ENCODE results near the gene ZNF865.
A peak's percentile ranks its signal among the peaks of the same experiment; 100 is the strongest.

The ZNF865 gene

GRCh38 chr19:55588738-55589137, 16.7 kb upstream of the ZNF865 start:
- no peak for DNase-seq

GRCh38 chr19:55590109-55590508, 15.3 kb upstream of the ZNF865 start:
- no peak for DNase-seq

- no peak for DNase-seq
These were observed 14.8 kb upstream of the ZNF865 start for GRCh38 chr19:55590617-55591016.

GRCh38 chr19:55591555-55591954, 13.9 kb upstream of the ZNF865 start:
- DNase-seq: no peak

- DNase-seq: no peak
These were observed 12.9 kb upstream of the ZNF865 start for GRCh38 chr19:55592391-55593090.

GRCh38 chr19:55593096-55593772, 12.2 kb upstream of the ZNF865 start:
- no peak for DNase-seq

GRCh38 chr19:55594996-55595545, 10.4 kb upstream of the ZNF865 start:
- DNase-seq: no peak

GRCh38 chr19:55596304-55596703, 9.1 kb upstream of the ZNF865 start:
- DNase-seq: no peak

GRCh38 chr19:55597501-55597921, 7.9 kb upstream of the ZNF865 start:
- DNase-seq: no peak

GRCh38 chr19:55598034-55598433, 7.4 kb upstream of the ZNF865 start:
- DNase-seq: no peak

- DNase-seq: peak; percentile 95
These were observed 6.6 kb upstream of the ZNF865 start for GRCh38 chr19:55598719-55599467.

GRCh38 chr19:55599468-55599841, 6.0 kb upstream of the ZNF865 start, which contains the start of gene FIZ1:
Gene FIZ1, minus strand, starts transcription at chr19:55599517. Its CDS starts 1,652 bp downstream, at chr19:55597865.
- DNase-seq: peak; percentile 98

- peak; percentile 91 for DNase-seq
These were observed 5.4 kb upstream of the ZNF865 start, which contains the start of gene ZNF524 for GRCh38 chr19:55599842-55600661. Gene ZNF524, plus strand, starts transcription at chr19:55600288. Its CDS starts 1,825 bp downstream, at chr19:55602113.

GRCh38 chr19:55600662-55601028, 4.8 kb upstream of the ZNF865 start:
- DNase-seq: no peak

- no peak for DNase-seq
These were observed 4.4 kb upstream of the ZNF865 start for GRCh38 chr19:55601084-55601483.

GRCh38 chr19:55602104-55603001, 3.1 kb upstream of the ZNF865 start:
- no peak for DNase-seq

GRCh38 chr19:55603115-55603514, 2.3 kb upstream of the ZNF865 start:
- DNase-seq: no peak

- DNase-seq: no peak
These were observed 1.7 kb upstream of the ZNF865 start for GRCh38 chr19:55603581-55604292.

GRCh38 chr19:55605207-55605636, 225 bp upstream of the ZNF865 start:
- peak; percentile 98 for DNase-seq

GRCh38 chr19:55606471-55606787, 982 bp downstream of the ZNF865 start:
- no peak for DNase-seq

GRCh38 chr19:55606817-55607216, 1.4 kb downstream of the ZNF865 start:
- no peak for DNase-seq

Measured in CD4-positive, alpha-beta T cell treated with Interleukin-21 for 1 hour (primary cell).